Skeletal muscle cell (primary cell): ENCODE measurements around the gene C16orf96.

Experiments
- DNase-seq: peaks from one replicate; pipeline ENCODE4 v3.0.0-alpha.2; 2010; ENCODE audit warnings: low read depth
- H3K4me3 ChIP-seq: 2 replicates; pipeline ENCODE4 v1.5.1; 2011; ENCODE audit warnings: low read depth, mild to moderate bottlenecking, control low read depth, low read length, moderate library complexity

The C16orf96 gene

GRCh38 chr16:4556112-4556511 is at the start of gene C16orf96:
Gene C16orf96 (plus strand): TSS chr16:4556340. CDS start chr16:4556490, 150 bp downstream.
- no peak for DNase-seq
- H3K4me3 ChIP-seq: no peak within 1 kb of the TSS

- H3K4me3 ChIP-seq: no peak overlapping the region
Measured at GRCh38 chr16:4506450-4506849, 49.7 kb upstream of the C16orf96 start.

GRCh38 chr16:4507588-4508345 is 48.4 kb upstream of the C16orf96 start:
- no peak overlapping the region for H3K4me3 ChIP-seq
- no peak for DNase-seq

More at GRCh38 chr16:4506450-4506849, 49.7 kb upstream of the C16orf96 start:
- no peak for DNase-seq

GRCh38 chr16:4508806-4509205 is 47.3 kb upstream of the C16orf96 start:
- no peak for DNase-seq
- H3K4me3 ChIP-seq: no peak overlapping the region

GRCh38 chr16:4509420-4509819 is 46.7 kb upstream of the C16orf96 start:
- H3K4me3 ChIP-seq: no peak overlapping the region
- no peak for DNase-seq

GRCh38 chr16:4510131-4510530 is 46.0 kb upstream of the C16orf96 start:
- no peak for DNase-seq
- H3K4me3 ChIP-seq: no peak overlapping the region

- no peak for DNase-seq
- H3K4me3 ChIP-seq: no peak overlapping the region
Measured at GRCh38 chr16:4510747-4511426, 45.3 kb upstream of the C16orf96 start.

- DNase-seq: no peak
- H3K4me3 ChIP-seq: no peak overlapping the region
Measured at GRCh38 chr16:4511441-4512082, 44.6 kb upstream of the C16orf96 start.

- no peak overlapping the region for H3K4me3 ChIP-seq
- DNase-seq: no peak
Measured at GRCh38 chr16:4512473-4512872, 43.7 kb upstream of the C16orf96 start.

GRCh38 chr16:4513086-4513860 is 42.9 kb upstream of the C16orf96 start:
- H3K4me3 ChIP-seq: no peak overlapping the region
- DNase-seq: no peak

GRCh38 chr16:4513881-4514280 is 42.3 kb upstream of the C16orf96 start:
- no peak for DNase-seq
- H3K4me3 ChIP-seq: no peak overlapping the region

GRCh38 chr16:4514606-4515005 is 41.5 kb upstream of the C16orf96 start:
- no peak overlapping the region for H3K4me3 ChIP-seq
- DNase-seq: no peak

GRCh38 chr16:4515611-4516233 is 40.4 kb upstream of the C16orf96 start:
- no peak overlapping the region for H3K4me3 ChIP-seq
- no peak for DNase-seq

GRCh38 chr16:4517812-4518680 is 38.1 kb upstream of the C16orf96 start:
- no peak overlapping the region for H3K4me3 ChIP-seq
- no peak for DNase-seq

GRCh38 chr16:4519274-4520058 is 36.7 kb upstream of the C16orf96 start:
- H3K4me3 ChIP-seq: no peak overlapping the region
- no peak for DNase-seq

GRCh38 chr16:4520913-4521312 is 35.2 kb upstream of the C16orf96 start:
- DNase-seq: no peak
- H3K4me3 ChIP-seq: no peak overlapping the region

- H3K4me3 ChIP-seq: no peak overlapping the region
- no peak for DNase-seq
Measured at GRCh38 chr16:4522051-4522581, 34.0 kb upstream of the C16orf96 start.
